Measurements from ENCODE around the gene GRB7.

DNA sequence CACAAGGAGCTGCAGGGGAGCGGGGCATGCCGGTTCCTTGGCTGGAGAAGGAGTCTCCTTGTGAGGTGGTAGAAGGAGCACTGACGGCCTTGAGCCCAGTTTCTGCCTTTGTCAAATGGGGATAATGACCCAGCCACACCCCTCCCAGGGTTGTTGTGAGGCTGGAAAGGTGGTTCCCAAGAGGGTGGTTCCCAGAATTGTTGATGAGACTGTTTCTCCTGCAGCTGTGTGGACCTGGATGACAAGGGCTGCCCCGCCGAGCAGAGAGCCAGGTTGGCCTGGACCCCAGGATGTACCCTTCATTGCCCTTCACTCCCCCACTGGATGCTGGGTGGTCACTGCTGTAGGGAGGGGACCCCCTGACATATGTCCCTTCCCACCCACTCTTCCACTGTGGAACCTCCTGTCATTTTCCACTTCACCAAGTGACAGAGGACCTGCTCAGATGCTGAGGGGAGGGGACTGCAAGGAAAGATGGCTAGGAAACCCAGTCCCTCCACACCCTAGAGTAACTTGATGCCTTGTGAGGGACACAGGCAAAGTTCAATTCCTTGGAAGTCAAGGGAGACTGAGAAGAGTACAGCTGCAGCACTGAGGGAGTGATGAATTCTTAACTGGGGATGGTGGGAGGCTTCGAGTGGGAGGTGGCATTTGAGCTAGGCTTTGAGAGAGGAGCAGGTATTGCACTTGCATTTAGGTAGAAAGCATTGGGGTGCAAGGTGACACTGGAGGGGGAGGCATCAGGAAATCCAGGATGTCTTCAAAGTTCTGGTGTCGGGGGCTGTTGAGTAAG is 18.0 kb upstream of the GRB7 start:
- no peak for TF ChIP-seq EZH2 (IDR thresholded peaks at IDR 0.05; ENCODE audit: borderline replicate concordance, insufficient read depth, low read depth, low read length, poor library complexity, severe bottlenecking)
- TF ChIP-seq, protein P1, sequence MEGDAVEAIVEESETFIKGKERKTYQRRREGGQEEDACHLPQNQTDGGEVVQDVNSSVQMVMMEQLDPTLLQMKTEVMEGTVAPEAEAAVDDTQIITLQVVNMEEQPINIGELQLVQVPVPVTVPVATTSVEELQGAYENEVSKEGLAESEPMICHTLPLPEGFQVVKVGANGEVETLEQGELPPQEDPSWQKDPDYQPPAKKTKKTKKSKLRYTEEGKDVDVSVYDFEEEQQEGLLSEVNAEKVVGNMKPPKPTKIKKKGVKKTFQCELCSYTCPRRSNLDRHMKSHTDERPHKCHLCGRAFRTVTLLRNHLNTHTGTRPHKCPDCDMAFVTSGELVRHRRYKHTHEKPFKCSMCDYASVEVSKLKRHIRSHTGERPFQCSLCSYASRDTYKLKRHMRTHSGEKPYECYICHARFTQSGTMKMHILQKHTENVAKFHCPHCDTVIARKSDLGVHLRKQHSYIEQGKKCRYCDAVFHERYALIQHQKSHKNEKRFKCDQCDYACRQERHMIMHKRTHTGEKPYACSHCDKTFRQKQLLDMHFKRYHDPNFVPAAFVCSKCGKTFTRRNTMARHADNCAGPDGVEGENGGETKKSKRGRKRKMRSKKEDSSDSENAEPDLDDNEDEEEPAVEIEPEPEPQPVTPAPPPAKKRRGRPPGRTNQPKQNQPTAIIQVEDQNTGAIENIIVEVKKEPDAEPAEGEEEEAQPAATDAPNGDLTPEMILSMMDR (IDR thresholded peaks at IDR 0.05), result no peak

Measured in B cell (primary cell).